GM23338 (cell line): ENCODE results near the gene JAGN1. TPM values are rescaled to one million over a fixed set of nuclear protein-coding genes. Genes with fewer than 3 reads are reported as not detected.
A peak's percentile ranks its signal among the peaks of the same experiment; 100 is the strongest.

ENCODE experiments used
- ATAC-seq: fragments of 200-7000 bp; cut with Tn5 transposase; 3 replicates; pipeline ENCODE4 v1.9.1; 2020
- DNase-seq: peaks from one replicate; pipeline ENCODE4 v3.0.0-alpha.2; 2015; ENCODE audit warnings: low spot score
- H2AFZ ChIP-seq: fragments of 200-600 bp; sonication (generic); 2 replicates; pipeline ENCODE4 v1.8.0; 2016; ENCODE audit warnings: antibody characterized with exemption, mild to moderate bottlenecking, moderate library complexity
- H3F3A ChIP-seq: fragments of 200-600 bp; sonication (generic); replicated peaks from 2 replicates; pipeline ENCODE4 v1.8.0; 2017; ENCODE audit warnings: antibody characterized with exemption, mixed run types, low read depth
- H3K27ac ChIP-seq: fragments of 200-600 bp; sonication (generic); 2 replicates; pipeline ENCODE4 v1.6.1; 2016; ENCODE audit warnings: low read depth
- H3K27me3 ChIP-seq: fragments of 200-600 bp; sonication (generic); 2 replicates; pipeline ENCODE4 v1.8.0; 2016; ENCODE audit warnings: mild to moderate bottlenecking, mixed run types, moderate library complexity; ENCODE audit not compliant: insufficient read depth
- H3K36me3 ChIP-seq: fragments of 200-600 bp; sonication (generic); 2 replicates; pipeline ENCODE4 v1.8.0; 2016; ENCODE audit warnings: mild to moderate bottlenecking; ENCODE audit not compliant: insufficient read depth
- H3K4me1 ChIP-seq: fragments of 200-600 bp; sonication (generic); 2 replicates; pipeline ENCODE4 v1.8.0; 2016; ENCODE audit warnings: mild to moderate bottlenecking, moderate library complexity; ENCODE audit not compliant: insufficient read depth
- H3K4me2 ChIP-seq: fragments of 200-600 bp; sonication (generic); 2 replicates; pipeline ENCODE4 v1.7.1; 2017; ENCODE audit warnings: mixed run types
- H3K4me3 ChIP-seq: fragments of 200-600 bp; sonication (generic); 2 replicates; pipeline ENCODE4 v1.6.1; 2016; ENCODE audit warnings: mixed run types
- H3K79me2 ChIP-seq: fragments of 200-600 bp; sonication (generic); replicated peaks from 2 replicates; pipeline ENCODE4 v1.8.0; 2017; ENCODE audit warnings: mild to moderate bottlenecking; ENCODE audit not compliant: insufficient read depth
- H3K9me2 ChIP-seq: fragments of 200-600 bp; sonication (generic); 2 replicates; pipeline ENCODE4 v1.8.0; 2017; ENCODE audit not compliant: insufficient read depth
- H4K20me1 ChIP-seq: fragments of 200-600 bp; sonication (generic); replicated peaks from 2 replicates; pipeline ENCODE4 v1.8.0; 2017; ENCODE audit warnings: mild to moderate bottlenecking; ENCODE audit not compliant: insufficient read depth
- H3K27ac Mint-ChIP-seq: 2 replicates; pipeline ENCODE4 v1.8.0; 2020; ENCODE audit warnings: inconsistent platforms, mild to moderate bottlenecking, moderate library complexity, mixed read lengths
- H3K27me3 Mint-ChIP-seq: 3 replicates; pipeline ENCODE4 v1.8.0; 2022; ENCODE audit warnings: low read depth, mild to moderate bottlenecking, moderate library complexity, mixed read lengths, inconsistent platforms; ENCODE audit not compliant: insufficient read depth, poor library complexity
- H3K36me3 Mint-ChIP-seq: 3 replicates; pipeline ENCODE4 v1.8.0; 2021; ENCODE audit warnings: low read depth, mild to moderate bottlenecking, inconsistent platforms, moderate library complexity, mixed read lengths
- H3K4me1 Mint-ChIP-seq: 3 replicates; pipeline ENCODE4 v1.8.0; 2020; ENCODE audit warnings: mild to moderate bottlenecking, inconsistent platforms, mixed read lengths
- H3K4me3 Mint-ChIP-seq: 3 replicates; pipeline ENCODE4 v1.8.0; 2021; ENCODE audit warnings: moderate library complexity, mild to moderate bottlenecking, inconsistent platforms, mixed read lengths
- H3K9me3 Mint-ChIP-seq: 3 replicates; pipeline ENCODE4 v1.8.0; 2020; ENCODE audit warnings: moderate library complexity, mild to moderate bottlenecking, inconsistent platforms, mixed read lengths
- CREB1 ChIP-seq: fragments of 250-450 bp; sonication (Bioruptor Pico); IDR thresholded peaks from 2 replicates; pipeline ENCODE4 v1.5.0; 2020; ENCODE audit warnings: low read depth, mild to moderate bottlenecking, moderate library complexity
- CTCF ChIP-seq, 2 experiments: fragments of 200-600 bp in 1 of 2; sonication (generic) in 1 of 2; conservative IDR thresholded peaks; 2 replicates each; pipeline versions ENCODE4 v1.5.1 to v1.6.1; 2016 to 2017; ENCODE audit warnings: antibody characterized with exemption in 2 of 2, low read depth in 2 of 2, mild to moderate bottlenecking in 2 of 2, moderate library complexity in 1 of 2
- ETS1 ChIP-seq: IDR thresholded peaks from 2 replicates; pipeline ENCODE4 v1.6.1; 2016; ENCODE audit warnings: antibody characterized with exemption
- EZH2 ChIP-seq: fragments of 200-600 bp; sonication (generic); IDR thresholded peaks from one replicate; pipeline ENCODE4 v1.8.0; 2017; ENCODE audit warnings: antibody characterized with exemption, mild to moderate bottlenecking, low read depth; ENCODE audit not compliant: unreplicated experiment
- EZH2phosphoT487 ChIP-seq: fragments of 200-600 bp; sonication (generic); IDR thresholded peaks from one replicate; pipeline ENCODE4 v1.8.1; 2018; ENCODE audit warnings: antibody characterized with exemption; ENCODE audit not compliant: unreplicated experiment
- JUNB ChIP-seq: IDR thresholded peaks from one replicate; pipeline ENCODE4 v1.6.1; 2016; ENCODE audit warnings: antibody characterized with exemption; ENCODE audit not compliant: unreplicated experiment
- NANOG ChIP-seq: IDR thresholded peaks from 2 replicates; pipeline ENCODE4 v1.6.1; 2016; ENCODE audit warnings: antibody characterized with exemption, borderline replicate concordance
- POLR2AphosphoS5 ChIP-seq: IDR thresholded peaks from 2 replicates; pipeline ENCODE4 v1.6.1; 2016; ENCODE audit warnings: antibody characterized with exemption, low read depth
- STAT1 ChIP-seq: IDR thresholded peaks from one replicate; pipeline ENCODE4 v1.6.1; 2016; ENCODE audit warnings: antibody characterized with exemption; ENCODE audit not compliant: unreplicated experiment
- polyA plus RNA-seq: library from polyadenylated mRNA; unstranded; fragments of >200 nt; fragmentation: Nextera tagmentation; extraction: Ambion mirVana; gene quantifications from 2 replicates; pipeline ENCODE4 v1.2.1, GENCODE V29; 2016
- total RNA-seq: library from RNA; depleted of rRNA; stranded (reverse); fragments of >200 nt; shearing (Covaris generic); gene quantifications from 2 replicates; pipeline ENCODE4 v1.2.3, GENCODE V29; 2014

The JAGN1 gene
- total and polyA plus RNA-seq, 2 experiments from 2014 or later, result 22.5 to 32.0 TPM

- H3K4me2 ChIP-seq, result no peak overlapping the region
- ATAC-seq (no peak), DNase-seq (no peak)
- no peaks in the 10 kb centered on the region for H4K20me1 ChIP-seq
- no peak overlapping the region for H3K4me3 Mint-ChIP-seq
- no peaks in the 10 kb centered on the region for H3K36me3 Mint-ChIP-seq
- H3K4me1 Mint-ChIP-seq, result no peaks in the 10 kb centered on the region
- 0 out of 2 replicates have a peak overlapping the region, but pooled peaks have one; percentile 32 for H3K27ac ChIP-seq
- H3K27me3 Mint-ChIP-seq, result peaks cover 7% of the 10 kb centered on the region
- TF ChIP-seq CTCF (conservative IDR thresholded peaks at IDR 0.05; ENCODE audit: low read depth in 2 of 2) (no peak), EZH2phosphoT487 (no peak), JUNB (no peak), CREB1 (CRISPR knock-in tag) (no peak), POLR2AphosphoS5 (no peak), NANOG (no peak), ETS1 (no peak), STAT1 (no peak), EZH2 (no peak)
- H3K4me1 ChIP-seq, result no peaks in the 10 kb centered on the region
- H3K27me3 ChIP-seq, result no peaks in the 10 kb centered on the region
- no peaks in the 10 kb centered on the region for H3F3A ChIP-seq
- H3K27ac Mint-ChIP-seq, result no peak overlapping the region
- no peaks in the 10 kb centered on the region for H3K9me2 ChIP-seq
- no peak overlapping the region for H3K4me3 ChIP-seq
- H3K79me2 ChIP-seq, result no peaks in the 10 kb centered on the region
- H3K36me3 ChIP-seq, result no peaks in the 10 kb centered on the region
- H3K9me3 Mint-ChIP-seq, result no peaks in the 10 kb centered on the region
- H2AFZ ChIP-seq, result peak overlapping the region; percentile 35; the same call in 1 of the 2 replicates
These were observed 5.8 kb upstream of the JAGN1 start for GRCh38 chr3:9884555-9885165.

GRCh38 chr3:9886328-9886727, 4.1 kb upstream of the JAGN1 start:
- Histone ChIP-seq H3F3A (no peaks in the 10 kb centered on the region), H3K27me3 (no peaks in the 10 kb centered on the region), H3K79me2 (peaks cover 6% of the 10 kb centered on the region), H3K27ac (no peak overlapping the region), H3K9me2 (no peaks in the 10 kb centered on the region), H3K36me3 (no peaks in the 10 kb centered on the region), H3K4me2 (no peak overlapping the region), H2AFZ (no peak overlapping the region), H3K4me1 (peaks cover 1% of the 10 kb centered on the region; the same call in 1 of the 2 replicates), H4K20me1 (no peaks in the 10 kb centered on the region), H3K4me3 (no peak overlapping the region)
- no peak for ATAC-seq
- Mint-ChIP-seq H3K36me3 (0 out of 3 replicates have a peak, but pooled peaks cover 3% of the 10 kb centered on the region), H3K27ac (no peak overlapping the region), H3K4me1 (no peaks in the 10 kb centered on the region), H3K27me3 (peaks cover 11% of the 10 kb centered on the region), H3K4me3 (no peak overlapping the region), H3K9me3 (no peaks in the 10 kb centered on the region)
- no peak for DNase-seq
- TF ChIP-seq NANOG (no peak), STAT1 (no peak), POLR2AphosphoS5 (no peak), CTCF (conservative IDR thresholded peaks at IDR 0.05; ENCODE audit: low read depth in 2 of 2) (no peak)
